HG03520 (cell line): ENCODE measurements around the gene CDK19.
"Not testable (repeated sequence)": the region's sequence is repeated elsewhere in the genome, so short reads cannot be mapped to it uniquely, and the experiment has no call there.

Experiments
- ATAC-seq: cut with Tn5 transposase; IDR thresholded peaks from one replicate; pipeline ENCODE4 v1.9.1; 2021; ENCODE audit warnings: mild to moderate bottlenecking, moderate library complexity; ENCODE audit not compliant: unreplicated experiment

Gene CDK19

GRCh38 chr6:110590821-110591351 is 224.4 kb downstream of the CDK19 start:
- ATAC-seq = no peak

GRCh38 chr6:110589865-110590513 is 225.3 kb downstream of the CDK19 start:
- peak; percentile 98 for ATAC-seq

GRCh38 chr6:110587328-110587727 is 227.9 kb downstream of the CDK19 start:
- ATAC-seq = no peak

- ATAC-seq = no peak
These were observed 233.6 kb downstream of the CDK19 start for GRCh38 chr6:110581679-110582078.

- not testable (repeated sequence) for ATAC-seq
These were observed 237.6 kb downstream of the CDK19 start for GRCh38 chr6:110577596-110578167.

GRCh38 chr6:110575925-110576463 is 239.3 kb downstream of the CDK19 start:
- no peak for ATAC-seq

- no peak for ATAC-seq
These were observed 240.5 kb downstream of the CDK19 start for GRCh38 chr6:110574817-110575216.

GRCh38 chr6:110573537-110573936 is 241.7 kb downstream of the CDK19 start:
- no peak for ATAC-seq

GRCh38 chr6:110573136-110573535 is 242.1 kb downstream of the CDK19 start:
- ATAC-seq = no peak

- no peak for ATAC-seq
These were observed 247.1 kb downstream of the CDK19 start for GRCh38 chr6:110567957-110568696.

- ATAC-seq = no peak
These were observed 248.7 kb downstream of the CDK19 start for GRCh38 chr6:110566346-110567125.

- no peak for ATAC-seq
These were observed 250.4 kb downstream of the CDK19 start for GRCh38 chr6:110564703-110565421.

- ATAC-seq = no peak
These were observed 251.6 kb downstream of the CDK19 start for GRCh38 chr6:110563711-110564110.

- ATAC-seq = no peak
These were observed 252.9 kb downstream of the CDK19 start for GRCh38 chr6:110562316-110562915.

- ATAC-seq = no peak
These were observed 253.6 kb downstream of the CDK19 start for GRCh38 chr6:110561696-110562095.

- ATAC-seq = no peak
These were observed 254.3 kb downstream of the CDK19 start for GRCh38 chr6:110561008-110561396.

GRCh38 chr6:110560239-110561007 is 254.8 kb downstream of the CDK19 start:
- no peak for ATAC-seq
